Body of pancreas (tissue), 4 donors: ENCODE measurements around the gene GSDMA.

ENCODE experiments used
- POLR2A ChIP-seq, 3 donors: fragments of 450-650 bp; IDR thresholded peaks; one replicate each; pipeline ENCODE4 v1.6.1; 2016; ENCODE audit warnings: antibody characterized with exemption in 3 of 3, mild to moderate bottlenecking in 2 of 3
- TF ChIP-seq, protein P1 (sequence below), 7 experiments: fragments of 450-650 bp in 4 of 7; fragments of 200-600 bp in 3 of 7; sonication (generic) in 3 of 7; IDR thresholded peaks; one replicate each; pipeline ENCODE4 v1.5.1; 2016 to 2019; ENCODE audit warnings: antibody characterized with exemption in 7 of 7

DNA sequence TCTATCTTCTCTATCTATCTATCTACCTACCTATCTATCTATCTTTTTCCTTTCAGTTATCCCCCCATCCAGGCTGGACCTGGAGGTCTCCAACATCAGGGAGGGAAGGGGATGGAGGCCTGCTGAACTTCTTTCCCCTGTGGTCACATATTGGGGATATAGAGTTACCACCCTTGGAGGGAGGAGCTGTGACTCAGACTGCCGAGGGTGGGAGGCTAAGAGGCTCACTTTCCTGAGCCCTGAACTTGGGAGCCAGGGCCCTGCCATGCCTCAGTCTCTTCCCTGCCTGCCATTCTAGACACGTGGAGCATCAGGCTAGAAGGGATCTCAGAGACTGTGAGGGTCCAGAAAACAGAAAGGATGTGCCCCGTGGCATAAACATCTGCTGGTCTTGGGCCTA, 26.9 kb upstream of the GSDMA start:
- TF ChIP-seq, protein P1, sequence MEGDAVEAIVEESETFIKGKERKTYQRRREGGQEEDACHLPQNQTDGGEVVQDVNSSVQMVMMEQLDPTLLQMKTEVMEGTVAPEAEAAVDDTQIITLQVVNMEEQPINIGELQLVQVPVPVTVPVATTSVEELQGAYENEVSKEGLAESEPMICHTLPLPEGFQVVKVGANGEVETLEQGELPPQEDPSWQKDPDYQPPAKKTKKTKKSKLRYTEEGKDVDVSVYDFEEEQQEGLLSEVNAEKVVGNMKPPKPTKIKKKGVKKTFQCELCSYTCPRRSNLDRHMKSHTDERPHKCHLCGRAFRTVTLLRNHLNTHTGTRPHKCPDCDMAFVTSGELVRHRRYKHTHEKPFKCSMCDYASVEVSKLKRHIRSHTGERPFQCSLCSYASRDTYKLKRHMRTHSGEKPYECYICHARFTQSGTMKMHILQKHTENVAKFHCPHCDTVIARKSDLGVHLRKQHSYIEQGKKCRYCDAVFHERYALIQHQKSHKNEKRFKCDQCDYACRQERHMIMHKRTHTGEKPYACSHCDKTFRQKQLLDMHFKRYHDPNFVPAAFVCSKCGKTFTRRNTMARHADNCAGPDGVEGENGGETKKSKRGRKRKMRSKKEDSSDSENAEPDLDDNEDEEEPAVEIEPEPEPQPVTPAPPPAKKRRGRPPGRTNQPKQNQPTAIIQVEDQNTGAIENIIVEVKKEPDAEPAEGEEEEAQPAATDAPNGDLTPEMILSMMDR (IDR thresholded peaks at IDR 0.05): no peak
- no peak for TF ChIP-seq POLR2A (IDR thresholded peaks at IDR 0.05)
